Skin of body (tissue), 2 donors: ENCODE data around the gene TSPAN3. TPM values are rescaled to one million over a fixed set of nuclear protein-coding genes. Genes with fewer than 3 reads are reported as not detected.

ENCODE experiments used
- DNase-seq: peaks from one replicate; lab custom pipeline; 2025; lab: John Stamatoyannopoulos, UW
- total RNA-seq: library from RNA; depleted of rRNA; stranded (reverse); fragments of >200 nt; gene quantifications from one replicate; pipeline ENCODE4 v1.2.3, GENCODE V29; 2014

TSPAN3 gene
- total RNA-seq, 1 donor from 2014 or later, result 123 TPM

DNA sequence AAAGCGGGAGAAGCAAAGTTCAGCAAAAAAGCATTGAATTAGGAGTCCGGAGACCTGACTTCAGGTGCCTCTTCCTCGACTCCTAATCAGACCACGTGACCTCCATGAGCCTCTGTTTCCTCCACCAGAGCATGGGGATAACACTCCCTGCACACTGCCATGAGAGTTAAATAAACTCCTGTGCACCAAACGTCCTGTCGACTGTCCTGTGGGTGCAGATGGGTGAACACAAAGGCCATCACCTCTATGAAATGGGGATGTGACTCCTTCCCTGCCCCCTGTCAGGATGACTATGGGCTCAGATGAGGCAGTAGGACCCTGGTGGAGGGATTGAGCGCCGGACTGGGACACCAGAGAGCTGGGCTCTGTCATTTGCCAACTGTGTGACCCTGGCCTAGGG, 13.5 kb upstream of the TSPAN3 start:
- no peak for DNase-seq

DNA sequence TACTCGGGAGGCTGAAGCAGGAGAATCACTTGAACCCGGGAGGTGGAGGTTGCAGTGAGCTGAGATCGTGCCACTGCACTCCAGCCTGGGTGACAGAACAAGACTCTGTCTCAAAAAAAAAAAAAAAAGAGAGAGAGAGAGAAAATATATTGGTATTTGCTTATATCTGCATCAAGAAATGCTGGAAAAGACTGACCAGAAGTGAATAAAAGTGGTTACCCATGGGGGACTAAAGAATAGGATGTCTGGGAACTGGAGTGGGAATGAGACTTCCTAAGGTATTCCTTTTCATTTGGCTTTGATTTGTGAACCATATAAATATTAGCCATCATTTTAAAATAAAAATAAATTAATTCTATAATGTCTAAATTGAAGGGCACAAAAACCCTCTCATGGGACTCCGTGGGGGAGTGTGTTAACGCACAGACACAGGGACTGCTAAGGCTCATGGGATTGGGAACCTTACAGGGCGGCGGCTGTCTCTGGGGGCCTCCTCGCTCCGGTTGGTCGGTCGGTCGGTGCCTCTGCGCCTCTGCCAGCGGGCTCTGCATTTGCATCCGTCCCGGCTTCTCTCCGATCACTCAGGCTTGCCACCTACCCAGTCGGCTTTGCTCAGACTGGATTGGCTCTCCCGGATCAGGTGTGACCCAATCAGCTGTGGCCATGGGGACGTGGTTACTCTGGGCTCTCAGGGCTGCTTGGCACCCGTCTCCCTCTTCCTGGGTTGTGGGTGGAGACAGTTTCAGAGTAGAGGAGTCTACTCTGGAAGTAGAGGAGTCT, 12.7 kb upstream of the TSPAN3 start:
- peak; percentile 19 for DNase-seq

GRCh38 chr15:77081971-77082370, 11.1 kb upstream of the TSPAN3 start:
- DNase-seq, result no peak

DNA sequence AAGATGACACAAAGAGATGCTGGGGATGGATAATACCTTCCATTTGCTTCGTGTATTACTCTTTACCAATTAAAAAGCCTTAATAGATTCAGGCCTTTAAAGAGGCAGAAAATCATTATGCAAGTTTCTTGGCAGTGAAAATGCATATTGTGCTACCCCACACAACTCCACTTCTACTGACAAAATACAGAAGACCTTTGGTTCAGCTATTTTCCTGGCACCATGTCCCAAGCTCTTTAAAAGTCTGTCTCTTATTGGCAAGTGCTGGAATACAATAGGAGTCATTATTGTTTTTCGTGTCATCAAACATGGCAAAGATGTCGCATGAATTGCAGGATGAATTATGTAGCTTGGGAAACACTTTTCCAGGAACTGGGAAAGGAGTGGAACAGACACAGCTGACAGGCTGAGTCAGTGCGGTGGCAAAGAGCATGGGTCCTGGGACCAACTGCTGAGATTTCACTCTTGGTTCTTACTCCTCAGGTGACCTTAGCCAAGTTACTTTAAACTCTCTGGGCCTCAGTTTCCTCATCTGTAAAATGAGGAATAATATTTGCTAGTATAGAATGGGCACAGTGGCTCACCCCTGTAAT, 5.5 kb upstream of the TSPAN3 start:
- DNase-seq, result no peak

DNA sequence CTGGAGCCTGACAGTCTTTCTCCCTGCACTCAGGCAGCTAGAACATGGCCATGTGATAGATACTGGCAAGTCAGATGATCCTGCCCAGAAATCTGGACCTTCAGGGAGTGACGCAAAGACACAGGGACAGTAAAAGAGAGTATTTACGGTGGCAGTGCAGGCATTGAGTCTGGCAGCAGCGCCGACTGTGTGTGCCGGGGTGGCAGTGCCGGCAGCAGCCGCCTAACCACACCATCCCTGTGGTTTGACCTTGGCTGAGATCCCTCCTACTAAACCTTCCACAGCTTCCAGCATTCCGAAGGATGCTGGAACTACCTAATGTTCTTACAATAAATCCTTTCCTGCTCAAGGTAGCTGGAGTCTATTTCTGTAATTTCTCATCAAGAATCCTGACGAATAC, 4.6 kb upstream of the TSPAN3 start:
- no peak for DNase-seq

DNA sequence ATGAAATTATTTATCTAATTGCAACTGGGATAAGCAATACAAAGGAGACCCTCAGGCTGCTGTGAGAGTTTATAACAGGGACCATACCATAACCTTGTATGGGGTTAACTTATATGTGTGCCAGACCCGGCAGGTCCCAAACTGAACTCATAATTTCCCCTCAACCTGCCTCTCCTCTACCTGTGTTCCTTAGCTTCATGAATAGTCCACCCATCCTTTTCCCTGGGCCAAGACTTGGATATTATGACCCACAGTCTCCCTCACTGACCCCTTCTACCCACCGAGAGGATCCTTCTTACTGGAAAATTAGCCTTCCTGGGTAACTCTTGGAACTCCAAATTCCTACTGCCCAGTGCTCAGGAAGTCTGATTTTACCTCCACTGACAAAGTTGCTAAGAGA, 3.4 kb upstream of the TSPAN3 start:
- no peak for DNase-seq

- DNase-seq, result no peak
Observed at GRCh38 chr15:77071305-77072223, 655 bp upstream of the TSPAN3 start.

DNA sequence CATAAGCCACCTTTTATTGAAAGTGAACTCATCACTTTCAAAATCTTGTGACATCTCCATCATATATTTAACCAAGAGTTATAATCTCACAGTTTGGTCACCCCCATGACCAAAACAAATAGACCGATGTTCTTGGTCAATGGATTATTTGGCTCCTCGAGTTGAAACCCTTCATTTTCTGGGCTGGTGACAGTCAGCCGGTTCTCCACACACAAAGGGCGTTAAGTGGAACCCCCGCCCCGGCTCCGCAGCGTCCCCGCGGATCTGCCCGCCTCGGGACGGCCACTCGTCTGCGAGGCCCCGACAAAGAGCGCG, 772 bp downstream of the TSPAN3 start:
- no peak for DNase-seq

DNA sequence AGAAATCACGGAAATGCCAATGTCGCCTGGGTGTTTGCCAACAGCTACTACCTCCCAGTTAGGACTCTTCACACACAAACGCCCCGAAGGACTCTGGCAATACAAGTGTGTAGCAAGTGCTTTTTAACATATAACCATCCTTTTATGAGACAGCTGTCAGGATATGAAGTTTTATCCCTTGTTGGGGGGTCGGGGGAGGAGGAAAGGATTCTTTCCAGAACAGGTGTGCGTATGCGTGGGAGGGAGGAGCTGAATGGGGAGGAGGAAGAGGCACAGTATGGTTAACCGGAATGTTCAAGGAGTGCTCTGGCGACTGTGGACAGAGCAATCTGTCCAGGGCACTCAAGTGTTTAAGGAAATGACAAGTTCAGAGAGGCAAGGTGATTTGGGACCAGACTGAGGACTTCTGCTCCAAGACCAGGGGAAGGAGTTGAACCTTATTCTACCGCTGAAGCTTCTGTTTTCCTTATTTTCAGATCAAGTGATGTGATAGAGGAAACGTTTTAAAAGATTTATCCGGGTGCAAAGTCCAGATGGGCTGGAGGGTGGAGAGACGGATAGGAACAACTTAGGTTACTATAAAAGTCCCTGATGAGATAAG, 1.3 kb downstream of the TSPAN3 start:
- no peak for DNase-seq

GRCh38 chr15:77068633-77069032, 2.3 kb downstream of the TSPAN3 start:
- DNase-seq, result no peak

- DNase-seq, result no peak
Observed at GRCh38 chr15:77067691-77068367, 3.1 kb downstream of the TSPAN3 start.

- no peak for DNase-seq
Observed at GRCh38 chr15:77066971-77067690, 3.8 kb downstream of the TSPAN3 start.

DNA sequence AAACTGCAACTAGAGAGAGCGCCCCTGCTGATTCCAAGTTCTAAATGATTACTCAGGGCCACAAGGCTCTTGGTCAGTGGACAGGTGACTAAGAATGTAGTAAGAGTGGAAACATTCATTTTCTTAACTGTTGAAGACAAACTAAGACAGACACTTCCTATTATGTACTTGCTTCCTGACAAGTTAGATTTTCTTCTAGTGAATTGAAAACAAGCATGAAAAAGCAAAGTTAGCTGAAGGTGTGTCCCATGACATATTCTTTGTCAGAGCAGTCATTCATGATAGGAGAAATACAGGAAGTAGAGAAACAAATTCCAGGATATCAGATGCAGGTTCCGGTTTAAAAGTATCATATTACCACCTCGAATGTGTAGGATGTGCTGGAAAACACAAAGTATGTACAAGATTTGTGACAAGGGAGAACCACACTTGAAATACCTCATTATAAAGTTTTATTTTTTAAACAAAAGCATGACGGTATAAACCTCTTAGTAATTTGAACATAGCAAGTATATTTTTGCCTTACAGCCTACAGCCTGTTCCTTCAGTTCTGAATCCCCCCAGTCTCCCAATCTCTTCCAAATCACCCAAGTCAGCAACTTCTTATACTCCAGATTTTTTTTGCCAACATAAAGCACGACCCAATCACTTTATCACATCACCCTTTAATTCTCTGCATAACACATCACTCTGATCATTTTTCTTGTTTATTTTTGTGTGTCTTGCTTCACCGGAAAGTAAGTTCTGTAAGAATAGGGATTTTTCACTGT, 6.2 kb downstream of the TSPAN3 start:
- no peak for DNase-seq

GRCh38 chr15:77064063-77064462, 6.8 kb downstream of the TSPAN3 start:
- no peak for DNase-seq

DNA sequence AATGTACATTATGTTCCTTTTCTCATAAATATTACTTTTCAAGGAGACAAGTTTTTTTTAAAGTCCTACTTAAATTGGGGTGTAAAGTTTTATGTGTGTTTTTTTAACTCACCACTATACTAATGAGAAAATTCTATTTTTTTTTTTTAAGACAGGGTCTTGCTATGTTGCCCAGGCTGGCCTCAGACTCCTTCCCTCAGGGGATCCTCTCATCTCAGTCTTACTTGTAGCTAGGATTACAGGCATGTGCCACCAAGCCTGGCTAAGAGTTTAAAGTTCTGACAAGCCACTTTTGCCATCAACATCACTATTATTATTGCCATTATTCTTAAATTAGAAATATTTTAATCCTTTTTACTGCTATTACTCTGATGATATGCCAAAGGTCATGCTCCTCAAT, 7.7 kb downstream of the TSPAN3 start:
- no peak for DNase-seq

DNA sequence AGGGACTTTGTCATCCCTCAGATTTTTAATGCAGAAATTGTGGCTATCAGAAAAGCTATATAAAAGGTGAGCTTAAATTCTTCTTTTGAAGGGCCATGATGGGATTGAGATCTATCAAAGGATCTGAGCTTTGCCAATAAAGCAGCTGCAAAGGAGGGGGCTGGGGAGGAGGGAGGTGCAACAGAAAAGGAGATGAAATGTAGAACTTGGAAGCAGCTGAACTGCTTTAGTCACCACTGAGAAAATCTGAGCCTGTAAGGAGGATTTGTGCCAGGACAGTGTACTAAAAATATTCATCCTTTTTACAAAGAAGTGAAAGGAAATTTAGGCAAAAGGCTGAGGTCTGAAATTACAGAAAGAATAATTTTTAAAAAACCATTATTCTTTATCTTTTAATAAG, 10.4 kb downstream of the TSPAN3 start:
- DNase-seq, result peak; percentile 32

GRCh38 chr15:77059786-77060361, 11.0 kb downstream of the TSPAN3 start:
- DNase-seq, result peak; percentile 69

DNA sequence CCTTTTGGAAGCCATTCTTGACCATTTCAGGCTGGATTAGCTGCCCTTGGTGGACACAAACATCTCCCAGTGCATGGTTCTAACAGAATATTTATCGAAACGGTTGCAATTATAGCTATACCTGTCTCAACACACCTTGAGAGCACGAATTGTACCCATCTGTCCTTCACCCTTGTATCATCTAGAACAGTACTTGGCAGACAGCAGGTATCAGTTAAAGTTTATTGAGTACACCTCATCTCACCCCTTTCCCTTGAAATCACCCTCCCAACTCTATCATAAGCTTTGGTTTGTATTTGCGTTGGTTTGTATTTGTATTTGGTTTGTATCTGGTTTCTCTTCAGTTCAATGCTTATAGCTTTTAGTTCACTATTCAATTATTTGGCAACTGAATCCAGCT, 12.4 kb downstream of the TSPAN3 start:
- DNase-seq, result no peak

DNA sequence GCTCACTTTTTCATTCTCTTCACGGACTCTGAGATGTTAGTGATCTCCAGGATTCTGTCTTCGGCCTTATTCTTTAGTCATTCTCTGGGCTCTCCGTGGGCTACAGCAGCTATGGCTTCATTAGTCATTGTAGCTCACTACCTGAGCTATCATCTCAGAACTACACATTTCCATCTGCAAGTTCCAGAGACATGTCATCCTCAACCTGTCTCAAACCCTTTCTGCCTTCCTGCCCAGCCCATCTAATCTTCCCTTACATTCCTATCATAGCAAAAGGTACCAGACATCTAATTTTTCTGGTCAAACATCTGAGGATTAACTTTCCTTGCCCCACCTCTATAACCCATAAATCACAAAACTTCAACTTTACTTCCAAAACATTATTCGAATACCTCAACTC, 13.2 kb downstream of the TSPAN3 start:
- DNase-seq, result no peak

DNA sequence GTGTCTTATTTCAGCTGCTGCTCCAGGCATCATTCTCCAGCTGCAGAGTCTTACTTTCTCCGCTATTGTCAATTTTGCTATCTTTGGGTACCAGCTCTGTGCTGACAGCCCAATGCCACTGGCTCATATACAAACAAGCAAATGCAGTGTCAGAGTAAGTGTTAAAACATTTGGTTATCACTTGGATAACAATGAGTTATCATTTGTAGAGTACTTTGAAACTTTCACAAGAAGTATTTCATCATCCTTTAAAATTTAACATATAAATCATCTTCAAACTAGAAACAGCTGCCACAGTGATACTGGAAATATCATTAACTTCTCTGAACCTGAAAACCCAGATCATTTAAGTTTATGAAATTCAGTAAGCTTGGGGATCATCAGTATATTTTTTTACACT, 13.8 kb downstream of the TSPAN3 start:
- no peak for DNase-seq
